Measurements from ENCODE around the gene GDPD5. TPM values are rescaled to one million over a fixed set of nuclear protein-coding genes. Genes with fewer than 3 reads are reported as not detected.

The GDPD5 gene
- total and polyA plus RNA-seq, 10 of the 15 experiments (the other 5 are each of a cell fraction or from before 2014, with no cell fraction given) = 0.10 to 30.0 (median 6.7) TPM

GRCh38 chr11:75434051-75434450 is 91.7 kb downstream of the GDPD5 start:
- intact Hi-C loops (cut with micrococcal nuclease; ENCODE audit: unreplicated experiment) = no loop called here
- POLR2A ChIA-PET = no interaction called here

More at GRCh38 chr11:75434051-75434450, 91.7 kb downstream of the GDPD5 start:
- 58% methylated on average over 4 of the region's 4 CpGs for WGBS (ENCODE audit: insufficient coverage, insufficient replicate concordance, low lambda C conversion rate, missing lambda C conversion rate)
- Histone ChIP-seq H3K79me2 (ENCODE audit: control insufficient read depth, insufficient read depth, low read length) (no peaks in the 10 kb centered on the region), H4K20me1 (ENCODE audit: control insufficient read depth, insufficient read depth) (no peaks in the 10 kb centered on the region; the same call in 1 of the 2 replicates), H2AFZ (ENCODE audit: control insufficient read depth, low read depth, low read length) (no peak overlapping the region), H3K4me3 (no peak overlapping the region), H3K27me3 (replicated peaks in 1 of 2; ENCODE audit: control insufficient read depth in 2 of 2, insufficient read depth in 2 of 2, low read length in 1 of 2) (peaks cover 4 to 14% of the 10 kb centered on the region in 2 experiments), H3K4me1 (ENCODE audit: control insufficient read depth, insufficient read depth, low read length) (no peaks in the 10 kb centered on the region), H3K27ac (ENCODE audit: control insufficient read depth, insufficient read depth) (no peak overlapping the region), H3K4me2 (ENCODE audit: control insufficient read depth, insufficient read depth) (no peak overlapping the region), H3K9me3 (replicated peaks; ENCODE audit: control insufficient read depth, insufficient read depth, low read length) (peaks cover 2% of the 10 kb centered on the region; the same call in 1 of the 3 replicates), H3K36me3 (ENCODE audit: control insufficient read depth in 2 of 2, insufficient read depth in 2 of 2, low read length in 1 of 2) (no peaks in the 10 kb centered on the region), H3K9ac (ENCODE audit: control insufficient read depth, insufficient read depth, low read length) (no peak overlapping the region)
- ATAC-seq (no peak), FAIRE-seq (no peak), DNase-seq (ENCODE audit: low read depth, low spot score) (no peak)
- ChIA-PET SMC1A (ENCODE audit: uncharacterized antibody, unreplicated experiment) (no interaction called here), RAD21 (ENCODE audit: unreplicated experiment) (interaction anchor here (1.2 kb wide), 1 partner anchor 154 kb away, joined by 3 read pairs; no protein-coding TSS in a partner anchor), CTCF (interaction anchor here (0.8 to 1.6 kb wide), 3 partner anchors 11 to 98 kb away, joined by 3 to 5 read pairs (median 3); no protein-coding TSS in a partner anchor)
- in situ Hi-C loops (cut with MboI) = no loop called here
- no TSS peak for BruUV-seq (replicated peaks)
- TF ChIP-seq JUND (IDR thresholded peaks at IDR 0.05; ENCODE audit: low read depth, low read length) (no peak), RBBP5 (conservative IDR thresholded peaks at IDR 0.05) (no peak), ATF2 (IDR thresholded peaks at IDR 0.05; ENCODE audit: low read length) (no peak), BACH1 (IDR thresholded peaks at IDR 0.05; ENCODE audit: borderline replicate concordance) (no peak), TBL1XR1 (IDR thresholded peaks at IDR 0.05; ENCODE audit: low read depth, low read length) (no peak), ZBTB33 (IDR thresholded peaks at IDR 0.05) (no peak)
